Myocyte (in vitro differentiated cells): Measurements from ENCODE around the gene DIPK1B. TPM values are rescaled to one million over a fixed set of nuclear protein-coding genes. Genes with fewer than 3 reads are reported as not detected.
"Not testable (repeated sequence)": the region's sequence is repeated elsewhere in the genome, so short reads cannot be mapped to it uniquely, and the experiment has no call there.

Experiments
- DNase-seq: peaks from one replicate; pipeline ENCODE4 v3.0.0-alpha.2; 2012; ENCODE audit warnings: low read depth
- microRNA counts: library from miRNA; unstranded; fragments of <30 nt; microRNA quantifications from one replicate; lab custom pipeline; 2016
- microRNA-seq: library from miRNA; unstranded; fragments of <30 nt; microRNA quantifications from one replicate; pipeline ENCODE4, GENCODE V29; 2016
- total RNA-seq: library from RNA; depleted of rRNA; stranded (reverse); fragments of >200 nt; gene quantifications from 2 replicates; pipeline ENCODE4 v1.2.3, GENCODE V29; 2014

Gene DIPK1B
- total RNA-seq, 1 donor from 2014 or later: not detected

- DNase-seq: not testable (repeated sequence)
Measured at GRCh38 chr9:136765745-136766409, 53.5 kb downstream of the DIPK1B start.

- peak; percentile 80 for DNase-seq
Measured at GRCh38 chr9:136766410-136767120, 54.2 kb downstream of the DIPK1B start.

- DNase-seq: no peak
Measured at GRCh38 chr9:136769710-136770191, 57.4 kb downstream of the DIPK1B start.

- no peak for DNase-seq
Measured at GRCh38 chr9:136771907-136772415, 59.6 kb downstream of the DIPK1B start.

- no peak for DNase-seq
Measured at GRCh38 chr9:136773386-136774044, 61.1 kb downstream of the DIPK1B start.

MicroRNA genes within 50 kb of the gene (microRNA counts, 767-probe panel; counts per million panel counts)
- microRNA hsa-miR-126-3p (lab: Ali Mortazavi, UCI): not detected

Small RNA genes lying within 50 kb of the gene (microRNA-seq; reads per million reads assigned to microRNA genes)
- gene MIR126: 201 reads per million, percentile 64 among the genes with 10 or more reads in this experiment
- not detected for gene MIR6722

Other genes with a start within 250 kb of the DIPK1B start
- 25.3 and 26.9 TPM in 2 replicates for gene SEC16A, start 229.5 kb upstream of the DIPK1B start, total RNA-seq
- 6.2 and 16.0 TPM in 2 replicates for gene NOTCH1, start 166.5 kb upstream of the DIPK1B start, total RNA-seq
- gene EGFL7, start 49.7 kb upstream of the DIPK1B start, total RNA-seq: 6.0 and 7.0 TPM in 2 replicates
- 21.3 and 35.5 TPM in 2 replicates for gene AGPAT2, start 25.1 kb upstream of the DIPK1B start, total RNA-seq
- not detected in 2 replicates for gene LCN10, start 30.4 kb downstream of the DIPK1B start, total RNA-seq
- not detected in 2 replicates for gene LCN6, start 36.0 kb downstream of the DIPK1B start, total RNA-seq
- 0.21 TPM in 1 of 2 replicates, not detected in the other for gene LCN8, start 45.7 kb downstream of the DIPK1B start, total RNA-seq
- not detected in 2 replicates for gene LCN15, start 51.9 kb downstream of the DIPK1B start, total RNA-seq
- gene TMEM141, start 78.8 kb downstream of the DIPK1B start, total RNA-seq: 63.9 and 81.6 TPM in 2 replicates
- gene CCDC183, start 83.8 kb downstream of the DIPK1B start, total RNA-seq: 0.70 and 3.4 TPM in 2 replicates
- 94.2 and 122 TPM in 2 replicates for gene RABL6, start 95.4 kb downstream of the DIPK1B start, total RNA-seq
- 2.7 and 6.5 TPM in 2 replicates for gene AJM1, start 129.9 kb downstream of the DIPK1B start, total RNA-seq
- 106 and 131 TPM in 2 replicates for gene PHPT1, start 136.8 kb downstream of the DIPK1B start, total RNA-seq
- 2.9 and 3.4 TPM in 2 replicates for gene MAMDC4, start 139.8 kb downstream of the DIPK1B start, total RNA-seq
- 353 and 413 TPM in 2 replicates for gene EDF1, start 153.7 kb downstream of the DIPK1B start, total RNA-seq
- gene TRAF2, start 173.9 kb downstream of the DIPK1B start, total RNA-seq: 7.0 and 31.0 TPM in 2 replicates
- gene FBXW5, start 232.2 kb downstream of the DIPK1B start, total RNA-seq: 170 and 196 TPM in 2 replicates
- gene C8G, start 232.7 kb downstream of the DIPK1B start, total RNA-seq: 0.88 TPM in 1 of 2 replicates, not detected in the other
- 0.10 and 0.27 TPM in 2 replicates for gene LCN12, start 239.7 kb downstream of the DIPK1B start, total RNA-seq